Neural cell (in vitro differentiated cells): ENCODE measurements around the gene PRKAG2. TPM values are rescaled to one million over a fixed set of nuclear protein-coding genes. Genes with fewer than 3 reads are reported as not detected.
A peak's percentile ranks its signal among the peaks of the same experiment; 100 is the strongest.

ENCODE experiments used
- H2AFZ ChIP-seq: fragments of 200-600, 300-800 bp; sonication (generic), shearing (Covaris generic); 2 replicates; pipeline ENCODE4 v1.6.0; 2014; ENCODE audit warnings: low read depth, mild to moderate bottlenecking, antibody characterized with exemption, low read length, moderate library complexity
- H3F3A ChIP-seq: fragments of 200-600 bp; shearing (Covaris generic); 2 replicates; pipeline ENCODE4 v1.6.1; 2016; ENCODE audit warnings: mild to moderate bottlenecking, moderate library complexity, mixed read lengths, antibody characterized with exemption, low read length; ENCODE audit not compliant: insufficient read depth, poor library complexity, severe bottlenecking
- H3K27ac ChIP-seq: fragments of 200-600, 300-800 bp; sonication (generic), shearing (Covaris generic); 2 replicates; pipeline ENCODE4 v1.5.1; 2014; ENCODE audit warnings: mild to moderate bottlenecking, low read length, moderate library complexity
- H3K27me3 ChIP-seq: fragments of 300-800, 200-600 bp; sonication (generic), shearing (Covaris generic); 2 replicates; pipeline ENCODE4 v1.6.0; 2014; ENCODE audit warnings: mild to moderate bottlenecking, low read depth, low read length, moderate library complexity; ENCODE audit not compliant: insufficient read depth
- H3K36me3 ChIP-seq: fragments of 300-800, 200-600 bp; sonication (generic), shearing (Covaris generic); 2 replicates; pipeline ENCODE4 v1.5.1; 2014; ENCODE audit warnings: mild to moderate bottlenecking, antibody characterized with exemption, low read length, moderate library complexity; ENCODE audit not compliant: insufficient read depth
- H3K4me2 ChIP-seq: fragments of 300-800, 200-600 bp; sonication (generic), shearing (Covaris generic); 2 replicates; pipeline ENCODE4 v1.6.0; 2014; ENCODE audit warnings: mild to moderate bottlenecking, low read length
- H3K4me3 ChIP-seq: fragments of 300-800, 200-600 bp; sonication (generic), shearing (Covaris generic); 2 replicates; pipeline ENCODE4 v1.5.1; 2014; ENCODE audit warnings: mild to moderate bottlenecking, low read length, moderate library complexity
- H3K79me2 ChIP-seq: fragments of 200-600 bp; shearing (Covaris generic); replicated peaks from 2 replicates; pipeline ENCODE4 v1.6.0; 2014; ENCODE audit warnings: mild to moderate bottlenecking, low read length, moderate library complexity; ENCODE audit not compliant: insufficient read depth
- H3K9ac ChIP-seq: fragments of 300-800, 200-600 bp; sonication (generic), shearing (Covaris generic); 2 replicates; pipeline ENCODE4 v1.6.1; 2016; ENCODE audit warnings: mild to moderate bottlenecking, low read length, mixed read lengths
- H3K9me2 ChIP-seq: fragments of 200-600 bp; shearing (Covaris generic); 2 replicates; pipeline ENCODE4 v1.6.1; 2016; ENCODE audit warnings: mild to moderate bottlenecking, low read length, mixed read lengths; ENCODE audit not compliant: insufficient read depth
- H3K9me3 ChIP-seq: fragments of 200-600, 300-800 bp; sonication (generic), shearing (Covaris generic); 2 replicates; pipeline ENCODE4 v1.6.1; 2016; ENCODE audit warnings: mild to moderate bottlenecking, mixed run types, low read length, moderate library complexity, mixed read lengths
- H4K20me1 ChIP-seq: fragments of 200-600 bp; shearing (Covaris generic); 2 replicates; pipeline ENCODE4 v1.6.1; 2016; ENCODE audit warnings: mild to moderate bottlenecking, mixed run types; ENCODE audit not compliant: insufficient read depth
- CTCF ChIP-seq: fragments of 450-650 bp; IDR thresholded peaks from 2 replicates; pipeline ENCODE4 v1.5.1; 2014; ENCODE audit warnings: antibody characterized with exemption, mild to moderate bottlenecking, moderate library complexity; ENCODE audit not compliant: poor library complexity, severe bottlenecking
- EP300 ChIP-seq: fragments of 450-650 bp; conservative IDR thresholded peaks from 2 replicates; pipeline ENCODE4 v1.6.1; 2014; ENCODE audit warnings: antibody characterized with exemption, mild to moderate bottlenecking, moderate library complexity; ENCODE audit not compliant: poor library complexity, severe bottlenecking
- EZH2 ChIP-seq: fragments of 200-600, 300-800 bp; shearing (Covaris generic), sonication (generic); IDR thresholded peaks from 2 replicates; pipeline ENCODE4 v1.6.1; 2014; ENCODE audit warnings: antibody characterized with exemption, low read length, borderline replicate concordance, mild to moderate bottlenecking; ENCODE audit not compliant: insufficient read depth, poor library complexity, severe bottlenecking
- MXI1 ChIP-seq: fragments of 450-650 bp; conservative IDR thresholded peaks from 2 replicates; pipeline ENCODE4 v1.6.1; 2014; ENCODE audit warnings: antibody characterized with exemption, mild to moderate bottlenecking; ENCODE audit not compliant: poor library complexity, severe bottlenecking
- POLR2AphosphoS5 ChIP-seq: IDR thresholded peaks from 2 replicates; pipeline ENCODE4 v1.6.1; 2012
- RAD21 ChIP-seq: fragments of 450-650 bp; conservative IDR thresholded peaks from 2 replicates; pipeline ENCODE4 v1.6.1; 2014; ENCODE audit warnings: antibody characterized with exemption, mild to moderate bottlenecking, moderate library complexity
- REST ChIP-seq: IDR thresholded peaks from 2 replicates; pipeline ENCODE4 v1.6.1; 2012; ENCODE audit warnings: borderline replicate concordance
- SMC3 ChIP-seq: fragments of 450-650 bp; conservative IDR thresholded peaks from 2 replicates; pipeline ENCODE4 v1.6.1; 2014; ENCODE audit warnings: antibody characterized with exemption, mild to moderate bottlenecking, moderate library complexity; ENCODE audit not compliant: poor library complexity
- TAF1 ChIP-seq: IDR thresholded peaks from 2 replicates; pipeline ENCODE4 v1.6.1; 2012; ENCODE audit warnings: low read depth
- polyA plus RNA-seq: library from polyadenylated mRNA; depleted of rRNA; stranded (reverse); fragments of >200 nt; gene quantifications from 2 replicates; pipeline ENCODE4 v1.2.3, GENCODE V29; 2014

PRKAG2 gene
- polyA plus RNA-seq, 1 donor from 2014 or later, result 22.9 TPM

GRCh38 chr7:151897161-151897731 lies 20.3 kb upstream of the PRKAG2 start:
- H2AFZ ChIP-seq, result peak overlapping the region; percentile 2

GRCh38 chr7:151896486-151896885 lies 19.6 kb upstream of the PRKAG2 start:
- Histone ChIP-seq H3K4me2 (no peak overlapping the region), H3K4me3 (no peak overlapping the region), H3K79me2 (no peaks in the 10 kb centered on the region), H3K36me3 (no peaks in the 10 kb centered on the region), H3K27me3 (no peaks in the 10 kb centered on the region), H3K27ac (peak overlapping the region; percentile 72), H2AFZ (no peak overlapping the region), H4K20me1 (no peaks in the 10 kb centered on the region), H3K9me2 (no peaks in the 10 kb centered on the region), H3K9me3 (no peaks in the 10 kb centered on the region), H3K9ac (no peak overlapping the region), H3F3A (no peaks in the 10 kb centered on the region)
- no peak for TF ChIP-seq EP300
- no peak for TF ChIP-seq REST
- no peak for TF ChIP-seq CTCF
- no peak for TF ChIP-seq TAF1
- no peak for TF ChIP-seq POLR2AphosphoS5
- no peak for TF ChIP-seq MXI1

More at GRCh38 chr7:151897161-151897731, 20.3 kb upstream of the PRKAG2 start:
- H3K79me2 ChIP-seq, result no peaks in the 10 kb centered on the region
- no peaks in the 10 kb centered on the region for H3K27me3 ChIP-seq
- H3K36me3 ChIP-seq, result no peaks in the 10 kb centered on the region
- peak overlapping the region; percentile 72 for H3K27ac ChIP-seq
- H3K9me2 ChIP-seq, result no peaks in the 10 kb centered on the region
- no peaks in the 10 kb centered on the region for H3K9me3 ChIP-seq
- peak overlapping the region; percentile 6 for H3K4me3 ChIP-seq
- peak overlapping the region; percentile 57 for H3K9ac ChIP-seq
- TF ChIP-seq TAF1, result no peak
- peak; percentile 62 for TF ChIP-seq POLR2AphosphoS5
- no peak for TF ChIP-seq EZH2
- peak; percentile 52 for TF ChIP-seq RAD21
- no peak for TF ChIP-seq REST
- TF ChIP-seq MXI1, result no peak
- peak; percentile 48 for TF ChIP-seq CTCF
- TF ChIP-seq EP300, result peak; percentile 41
- peak; percentile 52 for TF ChIP-seq SMC3
- H3F3A ChIP-seq, result no peaks in the 10 kb centered on the region
- H4K20me1 ChIP-seq, result no peaks in the 10 kb centered on the region
- H3K4me2 ChIP-seq, result no peak overlapping the region
